Measurements from ENCODE around the gene LRP1.

LRP1 gene

GRCh38 chr12:57219205-57219992 is 91.1 kb downstream of the LRP1 start:
- in situ Hi-C loops (cut with HindIII; ENCODE audit: low sequenced_read_pairs) = no loop called here
- TF ChIP-seq CTCF (IDR thresholded peaks at IDR 0.05; ENCODE audit: low read depth, low read length) = no peak
- no peak for DNase-seq (ENCODE audit: low read depth, low spot score)
- no peak overlapping the region for H3K4me3 ChIP-seq (ENCODE audit: low read depth, low read length)

- DNase-seq (ENCODE audit: low read depth, low spot score) = no peak
- TF ChIP-seq CTCF (IDR thresholded peaks at IDR 0.05; ENCODE audit: low read depth, low read length) = no peak
- no peak overlapping the region for H3K4me3 ChIP-seq (ENCODE audit: low read depth, low read length)
- in situ Hi-C loops (cut with HindIII; ENCODE audit: low sequenced_read_pairs) = no loop called here
These were observed 91.9 kb downstream of the LRP1 start for GRCh38 chr12:57219993-57220754.

GRCh38 chr12:57220770-57221168 is 92.5 kb downstream of the LRP1 start:
- in situ Hi-C loops (cut with HindIII; ENCODE audit: low sequenced_read_pairs) = no loop called here
- no peak for DNase-seq (ENCODE audit: low read depth, low spot score)
- H3K4me3 ChIP-seq (ENCODE audit: low read depth, low read length) = no peak overlapping the region
- no peak for TF ChIP-seq CTCF (IDR thresholded peaks at IDR 0.05; ENCODE audit: low read depth, low read length)

- in situ Hi-C loops (cut with HindIII; ENCODE audit: low sequenced_read_pairs) = no loop called here
- H3K4me3 ChIP-seq (ENCODE audit: low read depth, low read length) = no peak overlapping the region
- TF ChIP-seq CTCF (IDR thresholded peaks at IDR 0.05; ENCODE audit: low read depth, low read length) = no peak
- no peak for DNase-seq (ENCODE audit: low read depth, low spot score)
These were observed 93.1 kb downstream of the LRP1 start for GRCh38 chr12:57221169-57221917.

GRCh38 chr12:57222286-57223190 is 94.3 kb downstream of the LRP1 start:
- no peak for DNase-seq (ENCODE audit: low read depth, low spot score)
- no peak overlapping the region for H3K4me3 ChIP-seq (ENCODE audit: low read depth, low read length)
- TF ChIP-seq CTCF (IDR thresholded peaks at IDR 0.05; ENCODE audit: low read depth, low read length) = no peak
- in situ Hi-C loops (cut with HindIII; ENCODE audit: low sequenced_read_pairs) = no loop called here
